ENCODE results near the gene TLE3. TPM values are rescaled to one million over a fixed set of nuclear protein-coding genes. Genes with fewer than 3 reads are reported as not detected.

TLE3 gene
- total and polyA plus RNA-seq, 5 experiments from 2014 or later, result 9.9 to 135 (median 32.6) TPM

- POLR2A ChIA-PET, result interaction anchor here (0.9 to 1.0 kb wide), 2 partner anchors 44 to 585 kb away, joined by 4 read pairs; partner anchors contain the start of gene TLE3
- H3K4me1 Mint-ChIP-seq, result no peaks in the 10 kb centered on the region
- no peak for ATAC-seq
- peaks cover 0 to 93% (median 16%) of the 10 kb centered on the region in 3 donors for H3K36me3 Mint-ChIP-seq
- no peaks in the 10 kb centered on the region for H3K9me3 Mint-ChIP-seq
- H3K27me3 Mint-ChIP-seq, result no peaks in the 10 kb centered on the region
- peak overlapping the region in 5 of 10 donors; percentile 19 to 69 (median 40) for H3K27ac Mint-ChIP-seq
- DNase-seq, result no peak
- H3K4me3 Mint-ChIP-seq, result peak overlapping the region in 1 of 10 donors; percentile 15
Observed at GRCh38 chr15:70053716-70054229, 43.9 kb downstream of the TLE3 start.

- POLR2A ChIA-PET, result interaction anchor here (0.9 to 1.0 kb wide), 2 partner anchors 44 to 584 kb away, joined by 4 read pairs; partner anchors contain the start of gene TLE3
- H3K36me3 Mint-ChIP-seq, result peaks cover 0 to 93% (median 16%) of the 10 kb centered on the region in 3 donors
- ATAC-seq, result no peak
Observed at GRCh38 chr15:70053001-70053715, 44.6 kb downstream of the TLE3 start.

GRCh38 chr15:70051948-70052633, 45.6 kb downstream of the TLE3 start:
- DNase-seq, result no peak
- POLR2A ChIA-PET, result no interaction called here
- H3K36me3 Mint-ChIP-seq, result peaks cover 0 to 87% (median 11%) of the 10 kb centered on the region in 3 donors
- no peaks in the 10 kb centered on the region for H3K27me3 Mint-ChIP-seq
- H3K9me3 Mint-ChIP-seq, result no peaks in the 10 kb centered on the region
- H3K27ac Mint-ChIP-seq, result peak overlapping the region in 1 of 10 donors; percentile 48
- no peak for ATAC-seq
- H3K4me3 Mint-ChIP-seq, result no peak overlapping the region
- no peaks in the 10 kb centered on the region for H3K4me1 Mint-ChIP-seq

More at GRCh38 chr15:70053001-70053715, 44.6 kb downstream of the TLE3 start:
- Mint-ChIP-seq H3K4me1 (no peaks in the 10 kb centered on the region), H3K9me3 (no peaks in the 10 kb centered on the region), H3K27ac (peak overlapping the region in 3 of 10 donors; percentile 10 to 53 (median 34)), H3K4me3 (no peak overlapping the region), H3K27me3 (no peaks in the 10 kb centered on the region)
- DNase-seq, result no peak

DNA sequence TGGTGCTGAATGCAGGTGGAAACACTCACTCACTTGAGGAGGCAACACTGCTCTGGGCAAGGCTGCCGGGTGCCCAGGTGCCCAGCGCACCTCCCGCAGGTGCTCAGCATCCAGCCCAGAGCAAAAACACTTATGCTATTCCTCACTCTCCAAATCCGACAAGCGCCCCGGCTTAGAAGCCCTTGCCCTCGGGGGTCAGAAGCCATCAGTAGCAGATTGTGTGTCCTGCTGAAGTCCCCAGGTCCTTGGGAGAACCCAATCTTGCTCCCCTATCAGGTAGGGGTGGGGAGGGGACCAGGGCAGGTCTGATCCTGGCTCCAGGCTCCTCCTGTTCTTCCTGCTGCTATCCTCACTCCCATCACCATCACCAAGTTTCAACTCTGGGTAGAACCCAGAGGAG, 46.7 kb downstream of the TLE3 start:
- Mint-ChIP-seq H3K4me1 (no peaks in the 10 kb centered on the region), H3K36me3 (peaks cover 0 to 78% (median 13%) of the 10 kb centered on the region in 3 donors), H3K27ac (peak overlapping the region in 4 of 10 donors; percentile 33 to 77 (median 49)), H3K4me3 (no peak overlapping the region), H3K9me3 (no peaks in the 10 kb centered on the region), H3K27me3 (no peaks in the 10 kb centered on the region)
- DNase-seq (no peak), ATAC-seq (no peak)
- POLR2A ChIA-PET, result no interaction called here

DNA sequence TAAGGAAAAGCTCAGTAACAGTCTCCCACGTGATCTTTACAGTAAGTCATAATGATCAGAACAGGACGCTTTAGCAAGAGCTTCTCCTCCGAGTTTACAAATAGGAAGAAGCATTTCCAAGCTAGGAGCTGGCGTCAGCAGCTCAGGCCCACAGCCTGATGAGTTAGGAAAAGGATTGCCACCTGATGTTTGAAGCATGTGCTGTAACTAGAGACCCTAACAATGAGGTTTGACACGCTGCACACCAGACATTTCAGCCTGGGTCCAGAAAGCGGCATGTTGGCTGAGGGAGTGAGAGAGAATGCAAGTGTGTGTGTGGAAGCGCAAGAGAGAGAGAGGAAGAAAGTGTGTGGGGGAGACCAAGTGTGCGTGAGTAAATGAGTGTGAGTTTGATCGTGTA, 47.3 kb downstream of the TLE3 start:
- Mint-ChIP-seq H3K27ac (no peak overlapping the region), H3K4me1 (no peaks in the 10 kb centered on the region), H3K36me3 (peaks cover 0 to 72% (median 13%) of the 10 kb centered on the region in 3 donors), H3K27me3 (no peaks in the 10 kb centered on the region), H3K4me3 (no peak overlapping the region), H3K9me3 (no peaks in the 10 kb centered on the region)
- DNase-seq, result no peak
- ATAC-seq, result no peak
- POLR2A ChIA-PET, result no interaction called here

DNA sequence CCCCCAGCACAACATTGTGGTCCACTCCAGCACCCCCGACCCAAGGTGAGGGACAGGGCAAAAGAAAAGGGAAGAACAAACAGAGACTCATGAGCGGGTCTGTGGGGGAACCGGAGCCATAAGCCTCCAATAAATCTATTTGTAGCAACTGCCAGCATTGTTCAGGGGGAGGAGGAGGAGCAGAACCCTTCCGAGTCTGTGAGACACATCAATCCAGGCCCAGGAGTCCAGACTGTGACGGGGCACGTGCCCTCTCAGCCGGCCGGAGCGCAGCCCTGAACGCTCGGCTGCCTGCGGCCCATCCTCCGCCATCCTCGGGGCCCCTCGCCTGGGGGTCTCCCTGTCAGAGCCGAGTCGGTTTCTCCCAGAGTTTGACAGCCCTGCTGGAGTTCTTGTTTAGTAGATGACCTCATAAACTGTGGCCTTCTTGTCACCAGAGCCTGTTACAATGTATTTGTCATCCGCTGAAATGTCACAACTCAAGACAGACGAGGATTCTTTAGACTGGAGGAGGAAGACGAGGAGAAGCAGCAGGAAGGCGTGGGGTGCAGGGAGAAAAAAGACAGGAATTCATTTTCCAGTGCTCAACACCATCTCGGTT, 47.9 kb downstream of the TLE3 start:
- no peaks in the 10 kb centered on the region for H3K9me3 Mint-ChIP-seq
- peaks cover 0 to 66% (median 15%) of the 10 kb centered on the region in 3 donors for H3K36me3 Mint-ChIP-seq
- POLR2A ChIA-PET, result no interaction called here
- H3K4me3 Mint-ChIP-seq, result no peak overlapping the region
- H3K27ac Mint-ChIP-seq, result peak overlapping the region in 2 of 10 donors; percentile 27 to 43
- no peak for DNase-seq
- H3K4me1 Mint-ChIP-seq, result no peaks in the 10 kb centered on the region
- no peaks in the 10 kb centered on the region for H3K27me3 Mint-ChIP-seq
- no peak for ATAC-seq

DNA sequence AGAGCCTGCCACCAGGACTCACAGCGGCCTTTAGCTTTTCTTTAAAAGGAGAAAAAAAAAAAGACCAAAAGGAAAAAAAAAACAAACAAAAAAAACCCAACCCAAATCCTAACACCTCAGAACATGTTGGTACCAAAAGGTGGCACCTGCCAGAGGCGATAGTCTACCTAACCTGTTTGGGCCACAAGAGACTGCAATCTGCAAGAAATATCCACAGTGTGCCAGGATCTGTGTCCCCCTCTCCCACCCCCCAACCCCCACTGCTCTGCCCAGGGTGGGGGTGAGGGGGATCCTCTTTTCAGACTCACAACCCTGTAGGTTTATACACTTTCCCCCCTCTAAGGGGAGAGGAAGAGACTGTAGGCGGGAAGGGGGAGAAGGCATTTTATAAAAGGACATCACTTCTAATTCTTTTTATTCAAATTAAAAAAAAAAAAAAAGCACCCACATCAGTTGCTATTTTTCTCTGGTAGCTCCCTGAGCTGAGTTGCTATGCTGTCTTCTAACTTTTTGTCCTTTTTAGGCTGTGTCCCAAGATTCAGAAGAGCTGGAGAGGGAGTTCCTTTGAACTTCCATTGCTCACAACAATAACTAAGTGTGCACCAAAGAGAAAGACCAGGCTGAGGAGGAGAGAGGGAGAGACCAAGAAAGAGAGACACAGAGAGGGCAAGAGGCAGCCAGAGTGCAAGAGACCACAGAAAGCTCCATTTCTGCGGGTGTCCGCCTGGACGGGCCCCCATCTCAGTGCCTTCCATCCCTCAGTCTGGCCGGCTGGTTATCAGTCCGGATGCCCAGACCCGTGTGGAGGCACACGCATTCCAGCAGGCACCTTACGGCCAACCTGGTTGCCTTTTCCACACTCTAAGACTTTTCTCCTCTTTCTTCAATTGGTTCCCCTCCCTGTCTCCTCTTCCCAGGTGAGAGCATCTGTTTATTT, 48.9 kb downstream of the TLE3 start:
- peak overlapping the region in 1 of 10 donors; percentile 47 for H3K27ac Mint-ChIP-seq
- peaks cover 0 to 56% (median 21%) of the 10 kb centered on the region in 3 donors for H3K36me3 Mint-ChIP-seq
- POLR2A ChIA-PET, result no interaction called here

DNA sequence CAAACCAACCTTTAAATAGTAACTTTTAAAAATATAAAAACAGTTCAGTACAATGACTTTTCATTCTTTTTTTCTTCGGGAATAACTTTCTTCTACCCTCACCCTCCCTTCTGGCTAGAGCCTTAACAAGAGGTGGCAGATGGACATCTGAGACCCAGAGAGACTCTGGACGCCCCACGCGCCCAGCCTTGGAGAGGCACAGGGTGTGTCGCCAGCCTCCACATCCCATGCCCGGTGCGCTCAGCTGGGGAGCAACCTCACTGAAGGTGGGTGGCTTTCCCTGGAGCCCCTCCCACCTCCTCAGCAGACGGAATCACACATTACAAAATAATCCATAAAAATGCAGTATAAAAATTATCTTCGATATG, 49.5 kb downstream of the TLE3 start:
- H3K36me3 Mint-ChIP-seq, result peaks cover 0 to 50% (median 20%) of the 10 kb centered on the region in 3 donors
- POLR2A ChIA-PET, result no interaction called here

More for the DNA sequence above, 48.9 kb downstream of the TLE3 start:
- H3K4me3 Mint-ChIP-seq, result no peak overlapping the region
- ATAC-seq (no peak), DNase-seq (no peak)
- no peaks in the 10 kb centered on the region for H3K4me1 Mint-ChIP-seq
- no peaks in the 10 kb centered on the region for H3K9me3 Mint-ChIP-seq
- no peaks in the 10 kb centered on the region for H3K27me3 Mint-ChIP-seq

GRCh38 chr15:70047386-70048197, 50.1 kb downstream of the TLE3 start:
- no peak for DNase-seq
- no peak overlapping the region for H3K4me3 Mint-ChIP-seq
- H3K27ac Mint-ChIP-seq, result peak overlapping the region in 2 of 10 donors; percentile 38 to 57
- H3K36me3 Mint-ChIP-seq, result peaks cover 0 to 45% (median 20%) of the 10 kb centered on the region in 3 donors
- no peaks in the 10 kb centered on the region for H3K27me3 Mint-ChIP-seq
- POLR2A ChIA-PET, result no interaction called here
- ATAC-seq, result no peak
- H3K4me1 Mint-ChIP-seq, result peaks cover 0 to under 1% (median 0%) of the 10 kb centered on the region in 4 donors
- H3K9me3 Mint-ChIP-seq, result no peaks in the 10 kb centered on the region

More for the DNA sequence above, 49.5 kb downstream of the TLE3 start:
- Mint-ChIP-seq H3K27ac (no peak overlapping the region), H3K27me3 (no peaks in the 10 kb centered on the region), H3K4me1 (no peaks in the 10 kb centered on the region), H3K4me3 (no peak overlapping the region), H3K9me3 (no peaks in the 10 kb centered on the region)
- DNase-seq, result no peak
- no peak for ATAC-seq

GRCh38 chr15:70046679-70047369, 50.9 kb downstream of the TLE3 start:
- POLR2A ChIA-PET, result no interaction called here
- DNase-seq, result no peak
- Mint-ChIP-seq H3K4me1 (peaks cover 0 to 2% (median 0%) of the 10 kb centered on the region in 4 donors), H3K27me3 (no peaks in the 10 kb centered on the region), H3K27ac (peak overlapping the region in 4 of 10 donors; percentile 24 to 76 (median 60)), H3K36me3 (peaks cover 0 to 40% (median 20%) of the 10 kb centered on the region in 3 donors), H3K9me3 (no peaks in the 10 kb centered on the region), H3K4me3 (no peak overlapping the region)
- ATAC-seq, result peak in 1 of 2 donors; percentile 19

- Mint-ChIP-seq H3K27me3 (no peaks in the 10 kb centered on the region), H3K36me3 (peaks cover 0 to 23% (median 13%) of the 10 kb centered on the region in 3 donors), H3K9me3 (no peaks in the 10 kb centered on the region), H3K4me3 (peak overlapping the region in 1 of 10 donors; percentile 38), H3K27ac (no peak overlapping the region), H3K4me1 (peaks cover 0 to 2% (median 0%) of the 10 kb centered on the region in 4 donors)
- DNase-seq (no peak), ATAC-seq (no peak)
- POLR2A ChIA-PET, result no interaction called here
Observed at GRCh38 chr15:70045045-70045444, 52.7 kb downstream of the TLE3 start.

All from naive thymus-derived CD8-positive, alpha-beta T cell (primary cell).